GM20000 (cell line): Measurements from ENCODE around the gene TM9SF3.
"Not testable (repeated sequence)": the region's sequence is repeated elsewhere in the genome, so short reads cannot be mapped to it uniquely, and the experiment has no call there.

Experiments used
- DNase-seq: peaks from one replicate; pipeline ENCODE4 v3.0.0; 2012; ENCODE audit warnings: low spot score
- CTCF ChIP-seq: IDR thresholded peaks from 2 replicates; pipeline ENCODE4 v1.5.1; 2012; ENCODE audit warnings: mild to moderate bottlenecking, control low read depth; ENCODE audit errors: extremely low read depth, missing control alignments

TM9SF3 gene

DNA sequence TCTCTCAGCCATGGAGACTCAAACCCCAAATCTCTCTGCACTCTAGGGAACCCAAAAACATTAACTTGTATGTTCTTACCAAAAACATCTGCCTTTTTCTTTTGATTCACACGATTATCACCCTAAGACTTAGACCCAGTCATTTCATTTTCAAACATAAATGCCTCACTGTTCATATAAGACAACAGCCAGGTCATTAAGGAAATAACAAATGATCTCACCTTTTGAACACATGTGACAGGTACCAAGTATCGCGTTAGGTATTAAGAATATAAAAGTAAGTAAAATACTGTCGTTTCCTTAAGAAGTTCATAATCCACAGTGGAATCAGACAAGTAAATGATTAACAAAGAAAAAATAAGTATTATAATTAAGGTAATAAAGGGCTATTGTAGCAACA, 8.8 kb downstream of the TM9SF3 start:
- no peak for TF ChIP-seq CTCF
- DNase-seq: no peak

DNA sequence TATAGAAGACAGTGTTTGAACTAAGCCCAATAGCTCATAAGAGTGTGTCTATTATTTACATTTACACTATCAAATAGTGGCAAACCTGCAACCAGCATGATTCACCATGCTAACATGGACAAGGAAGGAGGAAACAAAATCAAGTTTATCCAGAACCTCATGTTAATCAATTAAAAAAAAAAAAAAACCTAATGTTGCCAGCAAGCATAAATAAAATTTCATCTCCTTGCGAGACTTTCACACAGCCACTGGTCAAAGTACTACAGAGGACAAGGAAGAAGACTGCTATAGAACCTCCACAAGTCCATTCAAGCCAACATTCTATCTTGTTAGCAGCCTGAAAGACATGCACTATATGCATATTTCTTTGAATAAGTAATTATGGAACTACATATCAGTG, 9.7 kb downstream of the TM9SF3 start:
- TF ChIP-seq CTCF: no peak
- no peak for DNase-seq

DNA sequence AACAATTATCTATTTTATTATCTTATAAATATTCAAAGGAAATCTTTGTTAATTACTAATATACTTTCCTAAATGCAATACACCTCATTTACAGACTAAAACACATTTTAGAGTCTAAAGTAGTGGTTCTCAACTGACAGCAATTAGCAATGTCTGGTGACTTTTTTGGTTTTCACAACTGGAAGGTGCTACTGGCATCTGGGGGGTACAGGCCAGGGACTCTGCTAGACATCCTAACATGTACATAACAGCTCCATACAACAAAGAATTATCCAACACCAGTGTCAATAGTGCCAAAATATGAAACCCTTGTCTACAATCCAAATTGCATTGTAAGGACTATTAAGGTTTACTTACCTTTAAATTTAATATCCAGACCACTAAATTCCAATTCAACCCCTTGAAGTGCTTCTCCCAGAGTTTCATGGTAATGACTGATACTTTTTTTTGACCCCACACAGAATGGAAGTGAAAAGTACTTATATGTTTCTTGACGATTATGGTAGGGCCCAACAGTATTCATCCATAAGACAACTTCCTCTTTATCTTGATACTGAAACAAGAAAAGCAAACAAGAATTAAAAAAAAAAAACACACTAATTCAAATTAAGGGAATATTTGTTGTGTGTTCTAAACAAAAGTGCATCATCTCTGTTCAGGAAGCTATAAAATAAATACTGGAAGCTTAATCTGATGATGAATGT, 10.4 kb downstream of the TM9SF3 start:
- DNase-seq: no peak
- no peak for TF ChIP-seq CTCF

GRCh38 chr10:96574564-96574963, 12.2 kb downstream of the TM9SF3 start:
- not testable (repeated sequence) for DNase-seq

DNA sequence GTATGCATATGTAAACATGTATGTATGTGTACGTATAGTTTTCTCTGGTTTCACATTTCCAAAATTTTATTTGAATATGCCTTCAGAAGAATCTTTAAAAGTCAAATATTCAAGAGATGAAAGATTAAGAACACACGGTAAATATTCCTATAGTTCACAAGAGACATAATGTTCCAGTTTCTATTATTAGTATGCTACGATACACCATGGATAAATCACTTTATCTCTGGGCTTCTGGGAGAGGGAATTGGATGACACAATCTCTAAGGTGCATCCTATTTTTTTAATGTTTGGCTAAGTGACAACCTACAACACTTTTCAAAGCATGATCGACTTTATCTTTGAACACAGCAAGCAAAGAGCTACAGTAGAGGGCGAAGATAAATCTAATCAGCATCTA, 13.8 kb downstream of the TM9SF3 start:
- TF ChIP-seq CTCF: no peak

DNA sequence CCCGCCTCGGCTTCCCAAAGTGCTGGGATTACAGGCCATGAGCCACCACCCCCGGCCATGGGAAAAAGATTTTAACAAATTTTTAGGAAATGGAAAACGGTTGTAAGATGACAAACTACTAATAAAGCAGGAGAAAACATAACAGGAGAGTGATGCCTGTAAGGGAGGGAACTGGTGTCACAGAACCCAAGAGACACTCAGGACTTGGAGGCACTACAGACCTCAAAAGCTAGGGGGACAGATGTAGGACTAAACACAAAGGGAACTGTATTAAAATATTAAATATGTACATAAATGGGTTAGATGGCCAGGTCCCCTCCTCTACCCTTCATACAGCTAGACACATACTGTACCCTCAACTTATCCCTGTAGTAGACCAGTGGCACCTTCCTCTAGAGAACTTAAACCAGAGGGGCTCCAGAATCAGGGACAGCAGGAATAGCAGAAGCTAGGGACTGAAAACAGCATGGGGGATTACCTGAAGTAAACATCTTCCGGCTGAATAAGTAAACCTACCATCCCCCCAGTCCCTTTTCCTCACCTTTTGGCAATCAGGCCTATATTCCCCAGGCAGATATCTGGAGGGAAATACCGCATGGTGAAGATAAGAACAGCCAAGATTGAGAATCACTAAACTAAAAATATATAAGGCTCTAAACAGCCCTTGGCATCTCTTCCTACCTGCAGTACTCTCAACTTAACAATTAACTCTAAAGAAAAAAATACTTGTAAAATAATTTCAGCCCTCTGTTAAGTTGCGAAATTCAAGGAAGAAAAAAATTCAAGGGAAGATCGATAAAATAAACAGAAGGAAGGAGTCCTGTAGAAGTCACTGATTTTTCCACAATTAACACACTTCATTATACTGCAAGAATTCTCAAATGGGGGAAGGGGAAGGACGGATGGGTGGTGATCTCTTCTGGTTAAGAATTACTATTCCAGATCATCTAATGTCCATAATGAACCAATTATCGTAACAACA, 15.5 kb downstream of the TM9SF3 start:
- no peak for TF ChIP-seq CTCF

More for the DNA sequence above, 13.8 kb downstream of the TM9SF3 start:
- no peak for DNase-seq

GRCh38 chr10:96570511-96570910, 16.3 kb downstream of the TM9SF3 start:
- DNase-seq: no peak
- no peak for TF ChIP-seq CTCF

More for the DNA sequence above, 15.5 kb downstream of the TM9SF3 start:
- DNase-seq: no peak
